B cell (primary cell): Measurements from ENCODE around the gene PARP12.

ENCODE experiments used
- CTCF ChIP-seq: fragments of 200-600 bp; IDR thresholded peaks from one replicate; pipeline ENCODE4 v1.8.0; 2022; ENCODE audit warnings: antibody characterized with exemption, mild to moderate bottlenecking
- EZH2 ChIP-seq: IDR thresholded peaks from 2 replicates; pipeline ENCODE4 v1.6.1; 2012; ENCODE audit warnings: borderline replicate concordance, low read depth, mild to moderate bottlenecking, moderate library complexity, low read length; ENCODE audit not compliant: insufficient read depth, poor library complexity, severe bottlenecking

GRCh38 chr7:140057143-140057535 lies 5.6 kb downstream of the PARP12 start:
- TF ChIP-seq EZH2 (no peak), CTCF (no peak)
